HG03571 (cell line): ENCODE measurements around the gene CHMP2A.
"Not testable (repeated sequence)": the region's sequence is repeated elsewhere in the genome, so short reads cannot be mapped to it uniquely, and the experiment has no call there.

Experiments used
- ATAC-seq: cut with Tn5 transposase; IDR thresholded peaks from one replicate; pipeline ENCODE4 v1.9.1; 2021; ENCODE audit not compliant: unreplicated experiment

CHMP2A gene

DNA sequence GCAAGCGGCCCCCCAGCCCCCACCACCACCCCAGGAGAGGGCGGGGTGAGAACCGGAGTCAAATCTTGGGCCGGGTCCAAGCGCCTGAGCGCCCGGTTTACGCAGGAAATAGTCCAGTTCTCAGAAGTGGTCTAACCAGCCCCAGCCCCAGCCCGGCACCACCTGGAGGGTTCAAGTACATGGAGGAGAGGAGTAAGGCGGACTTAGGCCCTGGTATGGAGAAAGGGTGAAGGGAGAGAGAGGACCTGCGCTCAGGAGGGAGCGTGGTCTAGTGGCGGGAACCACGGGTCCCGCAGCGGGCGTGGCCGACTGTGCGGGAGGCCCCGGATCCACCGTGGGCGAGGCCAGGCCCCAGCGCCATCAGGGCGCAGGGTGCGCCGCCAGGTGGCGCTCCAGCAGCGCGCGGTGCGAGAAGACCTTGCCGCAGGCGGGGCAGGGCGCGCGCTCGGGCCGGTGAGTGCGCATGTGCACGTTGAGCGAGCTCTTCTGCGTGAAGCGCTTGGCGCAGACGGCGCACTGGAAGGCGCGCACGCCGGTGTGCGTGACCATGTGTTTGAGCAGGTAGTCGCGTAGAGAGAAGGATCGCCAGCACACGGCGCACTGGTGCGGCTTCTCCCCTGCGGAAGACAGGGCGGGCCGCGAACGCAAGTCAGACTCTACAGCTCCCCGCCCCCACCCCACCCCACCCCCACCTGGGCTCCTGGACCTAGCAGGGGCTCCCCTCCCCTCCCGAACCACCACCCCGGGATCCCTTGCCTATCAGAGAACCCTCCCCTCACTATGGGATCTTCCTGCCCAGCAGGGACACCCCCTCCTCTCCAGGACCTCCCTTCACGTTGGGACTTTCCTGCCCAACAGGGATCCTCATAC lies 41.0 kb downstream of the CHMP2A start:
- ATAC-seq = no peak

DNA sequence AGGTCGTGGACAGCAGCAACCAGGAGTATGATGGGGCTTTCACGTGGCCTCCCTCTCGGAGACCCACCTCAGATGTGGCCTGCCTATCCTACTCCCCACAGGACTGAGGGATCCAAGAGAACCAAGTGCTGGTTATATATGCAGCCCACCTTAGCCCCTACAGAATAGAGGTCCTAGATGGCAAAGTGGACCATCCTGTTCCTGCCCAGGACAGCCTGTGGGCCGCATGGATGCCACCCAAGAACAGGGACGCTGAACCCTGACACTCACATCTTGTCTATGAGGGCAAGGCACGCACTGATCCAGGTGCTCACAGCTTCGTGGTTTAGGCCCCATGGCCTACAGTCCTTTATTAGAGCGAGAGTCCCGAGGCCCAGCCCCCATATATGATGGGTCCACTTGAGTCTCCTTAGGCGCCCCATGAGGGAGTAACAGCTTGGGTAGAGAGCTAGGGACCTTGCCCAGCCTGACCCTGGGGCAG lies 41.7 kb downstream of the CHMP2A start:
- ATAC-seq = no peak

DNA sequence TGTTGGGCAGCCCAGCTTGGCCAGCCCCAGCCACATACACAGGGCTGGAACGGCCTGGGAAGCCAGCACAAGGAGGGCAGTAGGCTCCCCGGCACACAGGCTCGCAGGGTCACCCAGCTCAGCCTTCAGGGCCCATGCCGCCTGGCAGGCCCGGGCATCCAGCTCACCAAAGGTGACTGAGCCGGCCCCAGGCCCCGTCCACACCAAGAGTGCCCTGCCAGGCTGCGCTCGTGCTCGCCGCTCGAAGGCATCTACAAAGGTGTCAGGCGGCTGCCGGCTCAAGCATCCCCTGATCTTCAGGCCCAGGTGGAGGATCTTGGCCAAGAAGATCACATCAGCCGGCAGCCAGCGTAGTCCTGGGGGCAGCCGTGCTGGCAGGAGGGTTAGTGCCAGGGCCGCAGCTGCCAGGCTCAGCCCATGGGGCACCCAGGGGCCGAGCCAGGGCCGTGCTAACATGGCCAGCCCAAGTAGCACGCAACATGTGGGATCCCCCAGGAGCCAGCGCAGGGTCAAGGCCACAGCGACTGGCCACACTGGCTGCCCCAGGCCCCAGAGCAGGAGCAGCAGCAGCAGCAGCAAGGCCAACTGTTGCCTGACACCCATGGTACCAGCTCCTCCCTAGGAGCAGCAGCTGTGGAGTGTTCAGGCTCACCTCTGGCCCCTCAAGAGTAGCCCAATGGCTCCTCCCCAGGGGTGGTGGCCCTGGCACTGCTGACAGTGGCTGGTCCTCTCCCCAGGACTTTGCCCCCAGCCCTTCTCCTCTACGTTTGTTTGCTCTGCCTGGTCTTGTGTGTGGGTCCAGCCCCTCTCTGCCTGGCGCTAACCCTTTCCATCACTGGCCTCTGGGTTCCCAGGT lies 43.3 kb downstream of the CHMP2A start, which contains the start of gene SLC27A5:
Gene SLC27A5, minus strand, starts transcription at position 640 of the 856 bp plus-strand sequence. Its CDS starts 37 bp downstream, at position 603.
- no peak for ATAC-seq

DNA sequence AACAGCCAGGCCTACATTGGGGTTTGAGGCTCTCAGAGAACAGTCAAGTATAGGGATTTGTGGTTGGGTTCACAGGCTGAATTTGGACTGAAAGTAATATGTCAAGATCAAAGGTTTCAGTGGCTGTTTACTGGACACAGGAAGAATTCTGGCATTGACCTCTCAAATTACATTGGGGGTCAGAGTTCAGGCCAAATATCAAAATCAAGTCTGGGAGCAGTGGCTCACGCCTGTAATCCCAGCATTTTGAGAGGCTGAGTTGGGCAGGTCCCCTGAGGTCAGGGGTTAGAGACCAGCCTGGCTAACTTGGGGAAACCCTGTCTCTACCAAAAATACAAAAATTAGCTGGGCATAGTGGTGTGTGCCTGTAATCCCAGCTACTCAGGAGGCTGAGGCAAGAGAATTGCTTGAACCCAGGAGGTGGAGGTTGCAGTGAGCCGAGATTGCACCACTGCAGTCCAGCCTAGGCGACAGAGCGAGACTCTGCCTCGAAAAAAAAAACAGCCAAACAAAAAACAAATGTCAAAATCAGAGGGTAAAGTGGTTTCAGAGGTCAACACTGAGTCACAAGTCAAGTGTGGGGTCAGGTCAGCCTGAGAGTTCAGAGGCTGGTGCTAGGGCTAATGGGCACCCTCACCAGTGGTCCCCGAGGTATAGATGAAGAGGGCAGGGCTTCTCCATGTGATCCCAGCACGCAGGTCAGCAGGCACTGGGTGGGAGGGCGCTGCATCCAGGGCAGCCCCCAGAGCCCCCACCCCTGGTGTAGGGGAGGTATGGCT lies 44.6 kb downstream of the CHMP2A start:
- no peak for ATAC-seq

DNA sequence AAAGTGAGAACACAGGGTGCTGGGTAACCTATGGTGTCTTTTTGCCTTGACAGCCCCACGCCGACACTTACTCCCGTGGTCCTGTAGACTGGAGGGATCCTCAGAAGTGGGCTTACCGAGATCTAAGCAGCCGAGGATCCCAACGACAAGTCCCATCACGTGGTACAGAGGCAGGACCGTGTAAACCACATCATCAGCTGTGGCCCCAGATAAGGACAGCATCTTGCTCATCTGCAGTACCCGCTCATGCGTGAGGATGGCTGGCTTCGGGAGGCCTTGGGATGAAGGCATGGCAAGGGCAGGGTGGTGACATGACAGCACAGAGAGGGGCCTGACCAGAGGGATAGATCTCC lies 45.2 kb downstream of the CHMP2A start:
- ATAC-seq = no peak

DNA sequence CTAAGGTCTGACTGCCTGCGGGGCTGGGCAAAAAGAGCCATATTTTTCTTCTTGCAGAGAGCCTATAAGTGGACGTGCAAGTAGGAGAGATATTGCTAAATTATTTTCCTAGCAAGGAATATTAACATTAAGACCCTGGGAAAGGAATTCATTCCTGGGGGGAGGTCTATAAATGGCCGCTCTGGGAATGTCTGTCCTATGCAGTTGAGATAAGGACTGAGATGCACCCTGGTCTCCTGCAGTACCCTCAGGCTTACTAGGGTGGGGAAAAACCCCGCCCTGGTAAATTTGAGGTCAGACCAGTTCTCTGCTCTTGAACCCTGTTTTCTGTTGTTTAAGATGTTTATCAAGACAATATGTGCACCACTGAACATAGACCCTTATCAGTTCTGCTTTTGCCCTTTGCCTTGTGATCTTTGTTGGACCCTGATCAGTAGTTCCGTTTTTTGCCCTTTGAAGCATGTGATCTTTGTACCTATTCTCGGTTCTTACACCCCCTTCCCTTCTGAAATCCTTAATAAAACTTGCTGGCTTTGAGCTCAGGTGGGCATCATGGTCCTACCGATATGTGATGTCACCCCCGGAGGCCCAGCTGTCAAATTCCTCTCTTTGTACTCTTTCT lies 47.2 kb downstream of the CHMP2A start:
- ATAC-seq = not testable (repeated sequence)
